ENCODE measurements around the gene RPL13A. TPM values are rescaled to one million over a fixed set of nuclear protein-coding genes. Genes with fewer than 3 reads are reported as not detected.
A peak's percentile ranks its signal among the peaks of the same experiment; 100 is the strongest.

Gene RPL13A
- total and polyA plus RNA-seq, 2 of the 13 experiments (the other 11 are each of a cell fraction or from before 2014, with no cell fraction given), result 2,601 to 3,407 TPM

- peak; percentile 53; the same call in 1 of the 2 replicates for TF ChIP-seq THAP9 (CRISPR knock-in tag; IDR thresholded peaks at IDR 0.05; ENCODE audit: borderline replicate concordance)
- TF ChIP-seq ZNF280B (CRISPR knock-in tag; IDR thresholded peaks at IDR 0.05; ENCODE audit: borderline replicate concordance), result peak; percentile 55
- no peak for TF ChIP-seq FOSL2 (CRISPR knock-in tag; IDR thresholded peaks at IDR 0.05)
- no peak for TF ChIP-seq ZNF282 (IDR thresholded peaks at IDR 0.05; ENCODE audit: partially characterized antibody)
- TF ChIP-seq MTA1 (CRISPR knock-in tag; IDR thresholded peaks at IDR 0.05; ENCODE audit: borderline replicate concordance), result no peak
- TF ChIP-seq CBX2 (IDR thresholded peaks at IDR 0.05; ENCODE audit: low read depth, low read length), result no peak
- TF ChIP-seq CBX2 (CRISPR knock-in tag; IDR thresholded peaks at IDR 0.05; ENCODE audit: low read depth), result no peak
- no peak; the same call in 1 of the 2 replicates for TF ChIP-seq GTF2F1 (IDR thresholded peaks at IDR 0.05; ENCODE audit: low read length)
- TF ChIP-seq RXRB (CRISPR knock-in tag; IDR thresholded peaks at IDR 0.05; ENCODE audit: borderline replicate concordance), result peak; percentile 3; the same call in 1 of the 2 replicates
- TF ChIP-seq ZNF20 (CRISPR knock-in tag; IDR thresholded peaks at IDR 0.05), result peak; percentile 84; the same call in 1 of the 2 replicates
- no peak for TF ChIP-seq SKIL (CRISPR knock-in tag; IDR thresholded peaks at IDR 0.05; ENCODE audit: borderline replicate concordance)
- TF ChIP-seq SRSF1 (optimal IDR thresholded peaks at IDR 0.05; ENCODE audit: low read depth, low read length), result no peak
- TF ChIP-seq ZNF614 (CRISPR knock-in tag; IDR thresholded peaks at IDR 0.05; ENCODE audit: borderline replicate concordance), result no peak
- TF ChIP-seq YY1 (IDR thresholded peaks at IDR 0.05; ENCODE audit: insufficient read depth, insufficient replicate concordance, low read depth, low read length), result peak; percentile 54
Observed at GRCh38 chr19:49453013-49453756, 34.2 kb upstream of the RPL13A start, which contains the start of gene ALDH16A1 (continued).

Measured in HepG2 (cell line).